NCI-H2196 (cell line): Measurements from ENCODE around the gene PPP4R4.

Experiments used
- DNase-seq: peaks from one replicate; lab custom pipeline; 2025; ENCODE audit not compliant: unreplicated experiment; lab: John Stamatoyannopoulos, UW

PPP4R4 gene

DNA sequence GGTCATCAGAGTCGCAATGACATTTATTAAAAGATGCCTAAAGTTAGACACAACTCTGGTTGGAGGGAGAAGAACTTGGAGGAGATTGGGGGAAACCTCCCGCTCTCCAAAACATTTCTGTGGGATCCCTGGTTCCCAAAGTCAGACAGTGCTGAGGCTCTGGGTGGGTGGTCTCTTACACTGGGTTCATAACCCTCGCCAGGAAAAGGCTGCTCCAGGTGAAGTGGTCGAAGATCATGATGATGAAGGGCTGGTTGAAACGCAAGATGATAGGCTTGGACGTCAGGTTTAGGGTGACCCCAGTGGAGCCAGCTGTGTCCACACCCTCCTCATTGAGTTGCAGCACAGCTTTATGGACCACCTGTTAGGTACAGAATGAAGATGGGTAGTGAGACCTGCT lies 130.1 kb downstream of the PPP4R4 start:
- DNase-seq, result no peak

DNA sequence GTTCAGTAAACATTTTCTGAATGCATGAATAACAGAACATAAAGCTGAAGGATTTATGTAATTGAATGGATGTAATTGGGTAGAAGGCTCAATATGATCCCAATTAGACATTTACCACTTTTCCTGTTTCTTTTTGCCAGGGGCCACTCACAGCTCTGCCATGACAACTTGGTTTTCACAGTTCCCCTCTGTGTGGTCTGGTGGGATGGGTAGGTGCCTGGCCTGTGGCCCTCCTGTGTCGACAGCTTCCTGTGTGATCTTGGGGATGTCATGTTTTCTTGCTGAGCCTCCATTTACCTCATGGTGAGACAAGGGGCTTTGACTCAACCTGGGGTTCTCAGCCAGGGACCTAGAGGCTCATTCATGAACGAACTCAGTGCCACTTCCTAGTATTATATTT lies 131.5 kb downstream of the PPP4R4 start:
- no peak for DNase-seq

DNA sequence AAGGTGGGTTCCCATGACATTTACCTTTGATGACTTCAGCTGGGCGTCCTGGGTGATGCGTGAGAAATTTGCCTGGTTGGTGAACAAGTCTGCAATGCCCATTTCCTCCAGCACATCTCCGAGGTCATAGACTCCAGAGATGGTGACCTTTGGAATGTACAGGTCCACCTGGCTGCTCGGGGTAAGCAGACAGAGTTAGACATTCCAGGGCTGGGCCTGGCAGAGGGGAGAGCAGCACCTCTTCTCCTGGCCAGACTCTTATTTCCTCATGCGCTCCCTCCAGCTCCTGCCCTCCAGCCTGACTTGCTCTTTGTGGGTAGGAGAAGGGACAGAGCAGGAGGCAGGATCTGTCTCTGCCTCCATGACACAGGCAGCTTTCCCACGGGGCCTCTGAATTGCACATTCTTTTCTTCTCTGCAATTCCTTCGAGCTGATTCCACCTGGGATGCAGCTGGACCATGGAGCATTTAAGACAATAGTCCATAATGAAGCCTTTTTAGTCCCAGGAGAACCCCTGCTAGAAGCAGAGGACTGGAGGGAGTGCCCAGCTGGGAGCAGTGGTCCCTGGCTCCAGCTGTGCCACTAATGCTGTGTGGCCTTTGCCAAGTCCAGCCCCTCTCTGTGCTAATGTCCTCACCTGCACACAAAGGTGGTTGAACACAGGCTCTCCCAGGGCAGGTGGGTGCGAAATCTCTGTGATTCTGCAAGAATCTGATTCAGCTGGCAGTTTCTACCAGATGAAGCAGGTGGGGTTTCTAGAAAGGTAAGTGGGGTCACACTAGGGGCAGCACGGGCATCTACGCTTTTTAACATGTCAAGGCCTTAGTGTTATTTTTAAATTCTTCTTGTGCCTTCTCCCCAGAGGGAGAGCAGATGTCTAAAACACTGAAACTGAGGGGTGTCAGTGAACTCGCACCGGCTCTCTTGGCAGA lies 132.2 kb downstream of the PPP4R4 start:
- no peak for DNase-seq

DNA sequence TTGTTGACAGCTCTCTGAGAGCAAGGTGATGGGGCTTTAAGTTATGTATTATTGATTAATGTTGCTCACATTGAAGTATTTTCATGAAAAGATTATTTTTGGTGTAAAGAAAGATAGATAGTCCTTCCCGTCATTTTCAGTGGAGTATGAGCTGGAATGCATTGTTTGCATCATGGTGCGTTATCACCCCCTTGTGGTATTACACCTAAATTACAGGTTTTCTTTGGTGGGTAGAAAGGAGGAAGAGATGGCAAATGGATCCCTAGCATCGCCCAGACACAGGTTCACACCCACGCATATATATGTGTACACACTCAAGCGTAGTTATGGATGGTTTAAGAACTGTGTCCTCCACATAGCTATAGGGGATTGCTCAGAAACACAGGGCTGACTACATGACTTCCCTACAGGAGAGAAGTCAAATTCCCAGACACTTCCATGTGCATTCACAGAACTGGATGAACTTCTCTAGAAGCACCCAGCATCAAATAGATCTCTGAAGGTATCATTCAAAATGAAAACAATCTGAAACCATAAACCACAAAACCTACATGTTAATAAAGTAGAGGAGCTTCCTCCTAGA lies 133.4 kb downstream of the PPP4R4 start:
- DNase-seq, result no peak

DNA sequence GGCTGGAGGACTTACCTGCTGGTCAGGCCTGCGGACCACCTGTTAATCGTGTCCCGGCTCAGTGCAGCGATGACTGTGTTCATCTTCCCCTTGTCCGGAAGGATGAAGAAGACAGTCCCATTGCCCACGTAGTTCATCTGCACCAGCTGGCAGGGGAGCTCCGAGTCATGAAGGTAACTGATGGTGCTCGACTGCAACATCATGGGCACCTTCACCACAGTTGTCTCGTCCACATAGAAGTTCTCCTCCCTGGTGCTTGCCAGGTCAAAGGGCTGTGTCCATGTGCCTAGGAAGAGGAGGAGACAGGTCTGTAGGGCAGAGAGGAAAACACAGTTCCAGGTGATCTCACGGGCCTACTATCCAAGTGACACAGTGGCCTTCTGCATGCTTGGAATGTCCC lies 135.6 kb downstream of the PPP4R4 start:
- no peak for DNase-seq

DNA sequence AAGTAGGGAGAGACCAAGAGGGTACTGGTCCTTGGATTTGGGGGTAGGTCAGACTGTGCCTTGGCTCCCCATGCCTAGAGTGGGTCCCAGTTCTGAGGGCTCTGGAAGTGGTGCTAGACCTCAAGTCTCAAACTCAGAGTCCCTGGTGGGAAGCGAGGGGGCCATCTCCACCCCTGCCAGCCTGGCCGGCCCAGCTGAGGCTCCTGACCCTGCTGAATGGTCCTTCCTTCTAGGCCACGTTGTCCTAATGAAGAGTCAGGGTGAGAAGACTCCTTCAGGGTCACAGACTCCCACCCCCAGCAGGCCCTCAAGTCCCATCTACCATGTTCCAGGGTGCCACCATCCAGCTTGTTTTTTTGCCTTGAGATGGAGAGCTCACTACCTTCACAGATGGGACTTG lies 136.1 kb downstream of the PPP4R4 start:
- DNase-seq, result no peak

DNA sequence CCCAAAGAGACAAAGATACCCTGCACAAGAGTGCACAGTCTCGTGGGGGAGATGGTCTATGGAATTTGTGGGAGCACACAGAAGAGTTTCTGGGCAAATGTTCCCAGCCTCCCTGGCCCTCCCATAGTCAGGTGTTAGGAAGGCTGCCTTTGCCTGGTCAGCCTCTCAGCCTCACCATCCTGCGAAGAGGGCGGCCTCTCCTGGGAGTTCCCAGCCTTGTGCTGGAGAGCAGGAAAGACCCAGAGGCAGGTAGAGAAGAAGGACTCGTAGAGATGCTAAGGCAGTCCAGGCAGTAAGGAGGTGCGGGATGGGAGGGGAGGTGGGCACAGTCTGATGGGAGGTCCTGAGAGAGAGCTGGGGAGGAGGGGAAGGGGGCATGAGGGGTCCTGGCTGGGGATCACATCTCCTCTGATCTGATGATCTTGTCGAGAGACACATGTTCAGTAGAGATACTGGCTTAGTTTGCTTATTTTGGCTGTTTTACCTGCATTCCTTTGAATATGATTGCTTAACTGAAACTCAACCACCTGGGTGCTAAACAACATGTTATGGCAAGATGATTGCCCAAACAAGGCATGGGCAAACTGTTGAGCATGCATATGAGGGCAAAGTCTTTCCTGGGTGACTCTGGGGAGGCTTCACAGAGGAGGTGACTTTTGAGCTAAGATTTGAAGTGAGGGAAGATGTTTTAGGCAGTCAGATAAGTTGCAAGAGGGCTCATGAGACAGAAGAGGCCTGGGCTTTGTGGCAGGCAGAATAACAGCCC lies 138.5 kb downstream of the PPP4R4 start:
- DNase-seq, result no peak

DNA sequence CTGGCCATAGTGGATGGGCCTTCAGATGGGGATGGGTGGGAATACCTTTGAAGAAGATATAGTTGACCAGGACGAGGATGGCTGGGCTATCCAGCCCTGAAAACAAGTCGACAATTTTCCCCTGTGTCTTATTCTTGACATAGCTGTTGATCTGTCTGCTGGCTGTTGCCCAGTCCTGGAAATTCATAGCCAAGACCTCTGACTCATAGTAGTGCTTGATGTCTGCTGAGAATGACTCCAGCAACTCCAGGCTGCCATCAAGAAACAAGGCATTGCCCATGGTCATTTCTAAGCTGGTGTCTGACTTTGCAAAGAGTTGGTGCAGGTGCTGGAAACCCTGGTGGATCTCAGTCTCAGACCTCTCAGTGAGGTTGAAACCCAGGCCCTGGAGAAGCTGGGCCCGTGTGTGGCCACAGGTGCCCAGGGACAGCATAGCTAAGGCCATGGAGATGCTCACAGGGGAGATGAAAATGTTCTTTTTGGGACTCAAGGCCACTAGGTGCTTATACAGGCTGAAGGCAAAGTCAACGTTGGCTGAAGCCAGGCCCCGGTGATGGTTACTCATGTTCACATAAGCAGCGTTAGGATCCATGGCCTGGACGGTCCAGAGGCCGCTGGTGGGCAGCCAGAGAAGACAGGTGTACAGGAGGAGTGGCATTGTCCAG lies 140.0 kb downstream of the PPP4R4 start:
- no peak for DNase-seq

DNA sequence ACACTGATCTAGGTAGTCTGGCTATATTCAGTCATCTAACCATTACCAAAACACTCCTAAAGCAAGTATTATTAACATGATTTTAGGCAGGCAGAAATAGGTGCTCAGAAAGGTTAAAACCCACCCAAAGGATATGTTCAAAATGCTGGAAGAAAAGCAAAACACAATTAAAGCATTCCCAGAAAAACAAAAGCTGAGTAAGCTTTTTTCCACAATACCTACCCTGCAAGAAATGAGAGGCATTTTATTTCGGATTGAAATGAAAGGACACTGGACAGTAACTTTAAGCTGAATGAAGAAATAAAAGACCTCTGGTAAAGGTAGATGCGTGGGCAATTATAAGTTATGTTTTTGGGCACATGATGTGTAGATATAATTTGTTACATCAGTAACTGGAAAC lies 140.8 kb downstream of the PPP4R4 start:
- no peak for DNase-seq

DNA sequence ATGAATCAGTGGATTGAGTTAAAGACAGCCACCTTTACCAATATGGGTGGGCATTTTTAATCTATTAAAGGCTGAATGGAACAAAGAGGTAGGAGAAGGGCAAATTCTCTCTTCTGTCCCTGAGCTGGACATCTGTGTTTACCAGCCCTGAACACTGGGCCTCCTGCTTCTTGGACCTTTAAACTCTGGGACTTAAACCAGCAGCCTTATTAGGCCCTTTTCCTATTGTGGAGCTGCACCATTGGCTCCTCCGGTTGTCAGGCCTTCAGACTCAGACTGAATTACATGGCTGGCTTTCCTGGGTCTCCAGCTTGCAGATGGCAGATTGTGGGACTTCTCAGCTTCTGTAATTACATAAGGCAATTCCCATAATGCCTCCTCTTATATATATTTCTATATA lies 142.6 kb downstream of the PPP4R4 start:
- no peak for DNase-seq

DNA sequence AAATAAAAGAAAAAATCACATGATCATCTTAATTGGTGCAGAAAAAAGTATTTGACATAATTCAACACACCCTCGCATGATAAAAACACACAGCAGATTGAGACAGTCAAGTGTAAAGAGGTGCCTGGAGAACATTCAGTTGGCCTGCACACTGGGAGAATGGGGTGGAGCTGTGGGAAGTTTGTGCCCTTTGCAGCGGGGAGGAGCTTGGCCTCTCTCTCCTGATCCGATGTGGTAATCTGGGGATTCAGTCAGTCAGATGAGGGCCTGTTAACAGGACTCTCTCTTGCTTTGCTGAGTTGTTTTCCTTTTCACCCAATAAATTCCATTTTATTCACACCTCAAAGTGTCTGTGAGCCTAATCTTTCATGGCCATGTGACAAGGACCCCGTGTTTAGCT lies 143.1 kb downstream of the PPP4R4 start:
- DNase-seq, result no peak

DNA sequence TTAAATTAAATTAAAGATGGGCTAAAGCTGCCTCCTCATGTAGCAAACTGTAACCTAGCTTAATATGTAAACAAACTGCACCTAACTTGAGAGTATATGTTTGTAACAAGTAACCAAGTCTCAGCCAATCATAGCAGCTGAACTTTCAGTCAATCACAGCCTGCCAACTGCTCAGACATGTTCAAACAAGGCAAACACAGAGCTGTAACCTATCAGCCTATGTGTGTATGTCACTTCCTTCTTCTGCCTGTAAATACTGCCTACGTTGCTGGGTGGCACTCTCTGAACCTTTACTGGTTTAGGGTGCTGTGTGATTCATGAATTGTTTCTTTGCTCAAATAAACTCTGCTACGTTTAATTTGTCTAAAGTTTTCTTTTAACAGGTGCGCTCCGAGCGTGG lies 146.1 kb downstream of the PPP4R4 start:
- DNase-seq, result no peak

DNA sequence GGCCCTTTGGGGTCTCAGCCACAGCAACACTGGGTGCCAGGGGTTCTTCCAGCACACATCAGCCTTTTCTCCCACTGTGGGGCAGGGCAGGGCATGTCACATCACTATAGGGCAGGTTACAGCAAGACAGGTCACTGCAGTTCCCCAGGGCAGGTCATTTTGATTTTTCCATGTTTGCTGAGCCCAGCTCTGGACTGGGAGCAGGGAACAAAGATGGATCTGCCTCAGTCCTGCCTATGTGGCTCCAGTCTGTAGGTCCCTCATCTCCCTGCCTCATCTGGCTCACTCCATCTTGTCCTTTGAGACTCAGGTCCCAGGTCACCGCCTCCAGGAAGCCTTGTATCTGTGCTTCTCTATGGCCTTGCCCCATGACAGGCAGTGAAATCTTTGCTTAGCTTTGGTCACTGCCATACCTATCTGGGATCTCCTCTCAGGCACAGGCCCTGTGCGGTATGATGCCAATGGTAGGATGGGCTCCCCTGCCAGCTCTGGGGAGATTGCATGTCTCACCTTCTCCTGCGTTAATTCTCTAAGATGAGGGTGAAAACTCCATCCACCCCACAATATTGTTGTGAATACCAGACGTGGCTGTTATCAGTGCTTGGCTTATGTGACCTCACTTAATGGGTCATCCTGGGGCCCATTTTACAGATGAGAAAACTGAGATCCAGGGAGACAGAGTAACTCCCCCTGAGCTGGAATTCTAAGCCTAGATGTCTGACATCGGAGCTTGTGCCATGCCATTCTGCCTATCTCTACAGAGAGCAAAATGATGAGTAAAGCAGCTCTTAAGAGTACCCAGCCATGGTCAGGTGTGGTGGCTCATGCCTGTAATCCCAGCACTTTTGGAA lies 147.5 kb downstream of the PPP4R4 start:
- no peak for DNase-seq

DNA sequence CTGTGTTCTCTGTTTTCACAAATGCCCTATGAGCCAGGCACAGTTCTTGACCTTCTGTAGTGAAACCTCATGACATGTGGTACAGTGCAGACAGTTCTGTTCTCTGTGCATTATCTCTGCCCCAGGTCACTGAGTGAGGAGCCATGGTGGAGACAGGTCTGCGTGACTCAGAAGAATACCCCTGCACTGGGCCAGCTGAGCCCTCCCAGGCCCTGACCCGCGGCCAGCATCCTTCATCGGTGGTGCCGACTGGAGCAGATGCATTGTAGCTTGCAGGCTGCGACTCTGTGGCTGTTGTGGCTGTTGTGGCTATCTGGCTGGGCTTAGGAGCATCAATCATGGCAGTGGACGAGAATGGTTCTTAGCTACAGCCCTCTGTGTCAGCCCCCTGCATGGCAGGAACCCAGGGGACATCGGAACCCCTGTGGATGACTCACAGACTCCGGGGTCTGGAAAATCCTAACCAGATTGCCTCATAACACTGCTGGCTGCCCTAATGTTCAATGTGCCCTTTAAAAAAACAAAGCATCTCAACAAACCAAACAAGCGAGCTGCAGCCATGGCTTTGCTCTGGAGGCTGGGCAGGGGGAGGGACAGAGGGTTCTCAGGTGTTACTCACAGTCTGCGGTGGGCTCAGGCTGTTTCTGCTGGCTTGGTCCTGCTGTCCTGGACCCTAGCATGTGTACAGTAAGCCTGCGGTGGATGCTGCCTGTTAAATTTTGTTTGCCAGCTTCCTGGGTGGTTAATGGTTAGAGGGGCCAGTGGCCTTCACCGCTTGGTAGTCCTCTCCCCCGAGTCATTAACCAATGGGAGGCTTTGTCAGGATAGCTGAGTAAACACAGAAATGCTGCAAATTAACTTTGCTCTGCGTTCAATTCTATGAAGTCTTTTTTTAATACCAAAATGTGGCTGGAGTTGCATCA lies 148.8 kb downstream of the PPP4R4 start, which contains the start of gene SERPINA6:
TSS of gene SERPINA6 (minus strand) at position 689 of the 923 bp plus-strand sequence. CDS start 8,688 bp downstream, outside the sequence.
- no peak for DNase-seq

DNA sequence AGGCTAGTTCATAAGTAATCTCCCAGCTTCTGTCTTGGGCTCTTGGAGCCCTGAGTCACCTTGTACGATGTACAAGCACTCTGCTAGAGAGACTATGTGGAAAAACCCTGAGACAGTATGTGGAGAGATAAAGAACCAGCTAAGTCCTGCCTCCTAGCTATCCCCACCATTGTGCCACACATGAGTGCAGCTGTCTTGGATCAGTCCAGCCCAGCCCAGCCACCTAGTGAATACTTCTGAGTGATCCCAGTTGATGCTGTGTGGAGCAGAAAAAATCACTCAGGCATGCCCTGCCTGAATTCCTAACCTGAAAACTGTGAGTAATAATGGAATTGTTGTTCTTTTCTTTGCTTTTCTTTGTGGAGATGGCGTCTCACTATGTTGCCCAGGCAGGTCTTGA lies 154.1 kb downstream of the PPP4R4 start:
- DNase-seq, result no peak
